Activated CD8-positive, alpha-beta memory T cell treated with anti-CD3 and anti-CD28 coated beads, Interleukin-2, amount 50 U/mL, for 1 hour (primary cell): ENCODE measurements around the gene SSR3.

ENCODE experiments used
- DNase-seq: peaks from one replicate; pipeline ENCODE4 v3.0.0-alpha.2; 2020; ENCODE audit errors: extremely low read depth

Gene SSR3

GRCh38 chr3:156536524-156537316 lies 18.2 kb downstream of the SSR3 start:
- no peak for DNase-seq

GRCh38 chr3:156535798-156536197 lies 19.1 kb downstream of the SSR3 start:
- DNase-seq: no peak

- DNase-seq: no peak
Observed at GRCh38 chr3:156535162-156535627, 19.7 kb downstream of the SSR3 start.

- no peak for DNase-seq
Observed at GRCh38 chr3:156533205-156533604, 21.7 kb downstream of the SSR3 start.

- no peak for DNase-seq
Observed at GRCh38 chr3:156532730-156533129, 22.2 kb downstream of the SSR3 start.

- no peak for DNase-seq
Observed at GRCh38 chr3:156530980-156531379, 23.9 kb downstream of the SSR3 start.

GRCh38 chr3:156527060-156527459 lies 27.9 kb downstream of the SSR3 start:
- DNase-seq: no peak

- DNase-seq: no peak
Observed at GRCh38 chr3:156525808-156526207, 29.1 kb downstream of the SSR3 start.

- DNase-seq: no peak
Observed at GRCh38 chr3:156522673-156523072, 32.2 kb downstream of the SSR3 start.

- no peak for DNase-seq
Observed at GRCh38 chr3:156519758-156520162, 35.2 kb downstream of the SSR3 start.

- DNase-seq: no peak
Observed at GRCh38 chr3:156518726-156519125, 36.2 kb downstream of the SSR3 start.

- no peak for DNase-seq
Observed at GRCh38 chr3:156516961-156517360, 38.0 kb downstream of the SSR3 start.

GRCh38 chr3:156516284-156516683 lies 38.6 kb downstream of the SSR3 start:
- no peak for DNase-seq

- no peak for DNase-seq
Observed at GRCh38 chr3:156513619-156514018, 41.3 kb downstream of the SSR3 start.

GRCh38 chr3:156511987-156512677 lies 42.8 kb downstream of the SSR3 start:
- no peak for DNase-seq

- no peak for DNase-seq
Observed at GRCh38 chr3:156509189-156510174, 45.4 kb downstream of the SSR3 start.

GRCh38 chr3:156507285-156507684 lies 47.6 kb downstream of the SSR3 start:
- DNase-seq: no peak

GRCh38 chr3:156498307-156498706 lies 56.6 kb downstream of the SSR3 start:
- DNase-seq: no peak

- DNase-seq: no peak
Observed at GRCh38 chr3:156497326-156497725, 57.6 kb downstream of the SSR3 start.

- no peak for DNase-seq
Observed at GRCh38 chr3:156495816-156496215, 59.1 kb downstream of the SSR3 start.

GRCh38 chr3:156493887-156494286 lies 61.0 kb downstream of the SSR3 start:
- DNase-seq: no peak

- no peak for DNase-seq
Observed at GRCh38 chr3:156492801-156493261, 62.1 kb downstream of the SSR3 start.
